Measurements from ENCODE around the gene OST4. TPM values are rescaled to one million over a fixed set of nuclear protein-coding genes. Genes with fewer than 3 reads are reported as not detected.

OST4 gene
- total RNA-seq, 1 experiment from 2014 or later, result 257 TPM

GRCh38 chr2:27086724-27087593, 15.5 kb upstream of the OST4 start, which contains the start of gene KHK:
TSS of gene KHK (plus strand) at chr2:27086772. CDS start at chr2:27087260, 488 bp downstream.
- CTCF ChIA-PET, result interaction anchor here (0.6 to 2.0 kb wide), 16 partner anchors 10 to 1053 kb away, joined by 3 to 22 read pairs (median 4); partner anchors contain the start of genes RAB10 and TRIM54
- no peak for TF ChIP-seq CTCF (IDR thresholded peaks at IDR 0.05; ENCODE audit: unreplicated experiment)
- Mint-ChIP-seq H3K27ac (ENCODE audit: low read depth, unreplicated experiment) (no peak within 1 kb of the TSS), H3K27me3 (ENCODE audit: insufficient read depth, unreplicated experiment) (no peaks in the 10 kb centered on the region), H3K36me3 (ENCODE audit: insufficient read depth, unreplicated experiment) (no peaks in the 10 kb centered on the region), H3K9me3 (ENCODE audit: unreplicated experiment) (no peaks in the 10 kb centered on the region), H3K4me3 (ENCODE audit: unreplicated experiment) (peak within 1 kb of the TSS; percentile 75), H3K4me1 (ENCODE audit: insufficient read depth, unreplicated experiment) (no peaks in the 10 kb centered on the region)
- POLR2A ChIA-PET, result interaction anchor here (0.5 to 2.3 kb wide), 11 partner anchors 9 to 425 kb away, joined by 3 to 8 read pairs (median 4); partner anchors contain the start of genes AGBL5, ATRAID, OST4 and PREB
- peak; percentile 46 for DNase-seq (ENCODE audit: unreplicated experiment)
- BruUV-seq (replicated peaks), result no TSS peak
- intact Hi-C loops (cut with micrococcal nuclease), result loop anchor here (2.0 kb wide), 1 partner anchor 36 kb away; the partner anchor contains the start of gene AGBL5

GRCh38 chr2:27086090-27086723, 14.8 kb upstream of the OST4 start:
- no peaks in the 10 kb centered on the region for H3K9me3 Mint-ChIP-seq (ENCODE audit: unreplicated experiment)
- no peak overlapping the region for H3K27ac Mint-ChIP-seq (ENCODE audit: low read depth, unreplicated experiment)
- no TSS peak for BruUV-seq (replicated peaks)
- CTCF ChIA-PET, result interaction anchor here (0.6 to 2.0 kb wide), 11 partner anchors 13 to 1804 kb away, joined by 3 to 10 read pairs (median 4); partner anchors contain the start of gene TMEM214
- H3K4me1 Mint-ChIP-seq (ENCODE audit: insufficient read depth, unreplicated experiment), result peaks cover 5% of the 10 kb centered on the region
- peak; percentile 87 for TF ChIP-seq CTCF (IDR thresholded peaks at IDR 0.05; ENCODE audit: unreplicated experiment)
- no peaks in the 10 kb centered on the region for H3K36me3 Mint-ChIP-seq (ENCODE audit: insufficient read depth, unreplicated experiment)
- peak; percentile 92 for DNase-seq (ENCODE audit: unreplicated experiment)
- POLR2A ChIA-PET, result interaction anchor here (1.0 to 2.3 kb wide), 9 partner anchors 12 to 283 kb away, joined by 3 to 8 read pairs (median 4); partner anchors contain the start of genes AGBL5, MPV17, OST4 and PREB
- H3K4me3 Mint-ChIP-seq (ENCODE audit: unreplicated experiment), result peak overlapping the region; percentile 75
- no peaks in the 10 kb centered on the region for H3K27me3 Mint-ChIP-seq (ENCODE audit: insufficient read depth, unreplicated experiment)
- intact Hi-C loops (cut with micrococcal nuclease), result loop anchor here (2.0 kb wide), 1 partner anchor 35 kb away; the partner anchor contains the start of gene AGBL5

GRCh38 chr2:27085673-27086089, 14.2 kb upstream of the OST4 start:
- intact Hi-C loops (cut with micrococcal nuclease), result loop anchor here (1.0 to 2.0 kb wide), 2 partner anchors 35 to 124 kb away; partner anchors contain the start of gene AGBL5
- H3K27me3 Mint-ChIP-seq (ENCODE audit: insufficient read depth, unreplicated experiment), result no peaks in the 10 kb centered on the region
- CTCF ChIA-PET, result interaction anchor here (0.6 to 2.0 kb wide), 10 partner anchors 12 to 1805 kb away, joined by 3 to 10 read pairs (median 4); partner anchors contain the start of gene TMEM214
- no TSS peak for BruUV-seq (replicated peaks)
- TF ChIP-seq CTCF (IDR thresholded peaks at IDR 0.05; ENCODE audit: unreplicated experiment), result no peak
- peak; percentile 72 for DNase-seq (ENCODE audit: unreplicated experiment)
- peaks cover 10% of the 10 kb centered on the region for H3K4me1 Mint-ChIP-seq (ENCODE audit: insufficient read depth, unreplicated experiment)
- H3K36me3 Mint-ChIP-seq (ENCODE audit: insufficient read depth, unreplicated experiment), result no peaks in the 10 kb centered on the region
- peak overlapping the region; percentile 75 for H3K4me3 Mint-ChIP-seq (ENCODE audit: unreplicated experiment)
- no peaks in the 10 kb centered on the region for H3K9me3 Mint-ChIP-seq (ENCODE audit: unreplicated experiment)
- POLR2A ChIA-PET, result interaction anchor here (0.8 to 2.4 kb wide), 7 partner anchors 11 to 237 kb away, joined by 3 to 8 read pairs (median 4); partner anchors contain the start of genes AGBL5, MPV17 and OST4
- H3K27ac Mint-ChIP-seq (ENCODE audit: low read depth, unreplicated experiment), result no peak overlapping the region

Measured in MCF 10A (cell line).